ENCODE measurements around the gene UBE2D3.
A peak's percentile ranks its signal among the peaks of the same experiment; 100 is the strongest.

The UBE2D3 gene

DNA sequence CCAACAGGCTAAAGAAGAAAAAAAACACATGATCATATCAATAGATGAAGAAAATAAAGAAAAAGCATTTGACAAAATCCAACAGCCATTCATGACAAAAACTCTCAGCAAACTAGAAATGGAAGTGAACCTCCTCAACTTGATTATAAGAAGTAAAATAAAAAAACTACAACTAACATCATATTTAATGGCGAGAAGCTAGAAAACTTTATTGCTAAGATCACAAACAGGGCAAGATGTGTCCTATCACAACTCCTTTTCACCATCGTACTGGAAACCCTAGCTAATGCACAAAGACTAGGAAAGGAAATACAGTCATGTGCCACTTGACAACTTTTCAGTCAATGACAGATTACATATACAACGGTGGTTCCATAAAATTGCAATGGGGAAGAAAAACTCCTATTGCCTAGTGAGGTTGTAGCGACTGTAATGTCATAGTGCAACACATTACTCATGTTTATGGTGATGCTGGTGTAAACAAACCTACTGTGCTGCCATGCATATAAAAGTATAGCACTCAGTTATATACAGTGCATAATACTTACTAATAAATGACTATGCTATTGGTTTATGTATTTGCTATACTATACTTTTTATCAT is 54.5 kb downstream of the UBE2D3 start:
- Histone ChIP-seq H3K27ac (ENCODE audit: low read depth, low read length, severe bottlenecking) (no peak overlapping the region), H3K4me1 (ENCODE audit: control insufficient read depth, insufficient read depth, low read length, poor library complexity, severe bottlenecking) (no peaks in the 10 kb centered on the region), H3K36me3 (ENCODE audit: control insufficient read depth, insufficient read depth, low read length) (no peaks in the 10 kb centered on the region), H3K9me3 (ENCODE audit: control insufficient read depth, low read length) (no peaks in the 10 kb centered on the region), H3K4me3 (ENCODE audit: extremely low read depth, insufficient read depth, low read length, poor library complexity, severe bottlenecking) (no peak overlapping the region)
- 78% methylated on average over 2 of the region's 4 CpGs; no CpG with 5 or more reads in 1 of the 2 experiments for WGBS, 2 experiments (ENCODE audit: insufficient coverage in 2 of 2)

DNA sequence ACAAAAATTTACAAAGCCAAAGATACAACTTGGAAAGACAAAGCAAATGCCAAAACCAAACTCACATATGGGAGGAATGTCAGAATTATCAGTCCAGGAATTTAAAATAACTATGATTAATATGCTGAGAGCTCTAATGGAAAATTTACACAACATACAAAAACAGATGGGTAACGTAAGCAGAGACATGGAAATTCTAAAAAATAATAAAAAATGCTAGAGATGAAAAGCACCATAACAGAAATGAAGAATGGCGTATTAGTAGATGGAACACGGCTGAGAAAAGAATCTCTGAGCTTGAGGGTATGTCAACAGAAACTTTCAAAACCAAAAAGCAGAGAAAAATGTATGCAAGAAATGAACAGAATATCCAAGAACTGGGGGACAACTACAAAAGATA is 62.5 kb downstream of the UBE2D3 start:
- Histone ChIP-seq H3K27ac (ENCODE audit: low read depth, low read length, severe bottlenecking) (no peak overlapping the region), H3K4me1 (ENCODE audit: control insufficient read depth, insufficient read depth, low read length, poor library complexity, severe bottlenecking) (no peaks in the 10 kb centered on the region), H3K4me3 (ENCODE audit: extremely low read depth, insufficient read depth, low read length, poor library complexity, severe bottlenecking) (no peak overlapping the region), H3K36me3 (ENCODE audit: control insufficient read depth, insufficient read depth, low read length) (no peaks in the 10 kb centered on the region), H3K9me3 (ENCODE audit: control insufficient read depth, low read length) (no peaks in the 10 kb centered on the region)
- 80 to 90% methylated on average over 2 of the region's 3 CpGs for WGBS, 2 experiments (ENCODE audit: insufficient coverage in 2 of 2)

DNA sequence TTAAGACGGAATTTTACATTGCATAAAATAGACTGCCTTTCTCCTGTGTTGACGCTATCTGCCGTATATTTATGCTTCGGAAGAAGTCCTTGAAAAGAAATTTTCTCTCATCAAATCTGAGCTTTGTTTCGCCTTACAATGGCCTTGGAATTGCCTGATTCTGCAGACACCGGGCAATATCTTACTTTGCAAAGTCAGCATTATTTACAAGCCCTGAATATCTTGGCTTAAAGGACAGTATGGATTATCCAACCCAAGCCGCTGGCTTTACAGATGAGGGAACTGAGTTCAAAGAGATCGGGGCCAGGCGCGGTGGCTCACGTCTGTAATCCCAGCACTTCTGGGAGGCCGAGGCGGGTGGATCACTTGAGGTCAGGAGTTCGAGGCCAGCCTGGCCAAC is 65.4 kb downstream of the UBE2D3 start:
- Histone ChIP-seq H3K27ac (ENCODE audit: low read depth, low read length, severe bottlenecking) (no peak overlapping the region), H3K4me3 (ENCODE audit: extremely low read depth, insufficient read depth, low read length, poor library complexity, severe bottlenecking) (no peak overlapping the region)
- 91 to 96% methylated on average over 10 to 13 of the region's 14 CpGs for WGBS, 2 experiments (ENCODE audit: insufficient coverage in 2 of 2)

DNA sequence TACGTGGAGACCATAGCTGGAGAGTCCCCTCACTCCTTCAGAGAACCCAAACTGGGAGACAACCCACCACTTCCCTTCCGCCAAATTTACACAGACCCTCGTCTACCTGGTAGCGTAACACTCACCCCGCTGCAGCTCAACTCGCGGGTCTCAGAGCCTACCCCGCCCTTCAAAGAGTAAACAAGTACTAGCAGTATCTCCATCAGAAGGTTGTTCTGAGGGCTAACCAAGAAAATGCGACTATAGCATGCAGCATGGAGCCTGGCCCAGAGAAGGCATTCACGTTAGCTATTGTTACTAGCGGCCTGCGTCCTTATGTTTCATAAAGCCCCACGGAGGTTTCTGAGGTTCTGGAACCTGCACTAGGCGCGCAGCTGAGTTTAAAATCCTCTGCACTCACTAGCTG is 66.1 kb downstream of the UBE2D3 start:
- no peaks in the 10 kb centered on the region for H3K4me1 ChIP-seq (ENCODE audit: control insufficient read depth, insufficient read depth, low read length, poor library complexity, severe bottlenecking)
- H3K27ac ChIP-seq (ENCODE audit: low read depth, low read length, severe bottlenecking): peak overlapping the region; percentile 5
- 13 to 14% methylated on average over 6 to 15 of the region's 15 CpGs for WGBS, 2 experiments (ENCODE audit: insufficient coverage in 2 of 2)
- peak overlapping the region; percentile 68 for H3K4me3 ChIP-seq (ENCODE audit: extremely low read depth, insufficient read depth, low read length, poor library complexity, severe bottlenecking)
- H3K9me3 ChIP-seq (ENCODE audit: control insufficient read depth, low read length): no peaks in the 10 kb centered on the region
- H3K36me3 ChIP-seq (ENCODE audit: control insufficient read depth, insufficient read depth, low read length): no peaks in the 10 kb centered on the region

More for the DNA sequence above, 65.4 kb downstream of the UBE2D3 start:
- H3K9me3 ChIP-seq (ENCODE audit: control insufficient read depth, low read length): no peaks in the 10 kb centered on the region
- H3K36me3 ChIP-seq (ENCODE audit: control insufficient read depth, insufficient read depth, low read length): no peaks in the 10 kb centered on the region
- H3K4me1 ChIP-seq (ENCODE audit: control insufficient read depth, insufficient read depth, low read length, poor library complexity, severe bottlenecking): no peaks in the 10 kb centered on the region

DNA sequence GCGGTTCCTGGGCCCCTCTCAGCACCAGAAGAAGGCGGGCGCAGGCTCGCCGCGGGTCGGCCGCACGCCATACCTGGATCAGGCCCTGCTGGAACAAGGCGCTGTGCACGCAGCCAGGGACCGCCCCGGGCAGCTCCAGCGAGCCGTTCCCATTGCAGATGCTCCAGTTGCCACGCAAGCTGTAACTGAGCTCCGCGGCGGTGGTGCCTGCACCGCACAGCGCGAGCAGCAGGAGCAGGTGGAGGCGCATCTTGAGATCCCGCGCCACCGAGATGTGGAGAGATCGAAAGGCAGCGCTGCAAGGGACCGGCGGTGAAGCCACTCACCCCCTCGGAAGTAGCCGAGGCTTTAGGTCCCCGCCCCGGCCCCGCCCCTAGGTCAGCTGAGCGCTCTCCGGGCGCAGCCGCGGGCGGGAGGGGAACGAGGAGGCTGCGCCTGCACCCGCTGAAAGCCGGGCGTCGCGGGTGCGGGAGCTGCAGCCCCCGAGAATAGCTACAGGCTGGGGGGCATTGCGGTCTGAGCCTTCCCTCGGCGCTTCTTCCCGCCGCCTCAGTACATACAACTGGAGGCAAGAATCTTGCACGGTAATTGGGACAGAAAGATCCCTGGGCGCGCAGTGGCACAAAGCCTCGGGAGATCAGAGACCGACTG is 66.6 kb downstream of the UBE2D3 start, which contains the start of gene MANBA:
TSS of gene MANBA (minus strand) at position 324 of the 651 bp plus-strand sequence. CDS start at position 250, 74 bp downstream.
- 0% methylated on average over 44 to 49 of the region's 60 CpGs for WGBS, 2 experiments (ENCODE audit: insufficient coverage in 2 of 2)
- peak within 1 kb of the TSS; percentile 5 for H3K27ac ChIP-seq (ENCODE audit: low read depth, low read length, severe bottlenecking)
- no peaks in the 10 kb centered on the region for H3K4me1 ChIP-seq (ENCODE audit: control insufficient read depth, insufficient read depth, low read length, poor library complexity, severe bottlenecking)
- H3K4me3 ChIP-seq (ENCODE audit: extremely low read depth, insufficient read depth, low read length, poor library complexity, severe bottlenecking): peak within 1 kb of the TSS; percentile 68
- H3K36me3 ChIP-seq (ENCODE audit: control insufficient read depth, insufficient read depth, low read length): no peaks in the 10 kb centered on the region
- no peaks in the 10 kb centered on the region for H3K9me3 ChIP-seq (ENCODE audit: control insufficient read depth, low read length)

DNA sequence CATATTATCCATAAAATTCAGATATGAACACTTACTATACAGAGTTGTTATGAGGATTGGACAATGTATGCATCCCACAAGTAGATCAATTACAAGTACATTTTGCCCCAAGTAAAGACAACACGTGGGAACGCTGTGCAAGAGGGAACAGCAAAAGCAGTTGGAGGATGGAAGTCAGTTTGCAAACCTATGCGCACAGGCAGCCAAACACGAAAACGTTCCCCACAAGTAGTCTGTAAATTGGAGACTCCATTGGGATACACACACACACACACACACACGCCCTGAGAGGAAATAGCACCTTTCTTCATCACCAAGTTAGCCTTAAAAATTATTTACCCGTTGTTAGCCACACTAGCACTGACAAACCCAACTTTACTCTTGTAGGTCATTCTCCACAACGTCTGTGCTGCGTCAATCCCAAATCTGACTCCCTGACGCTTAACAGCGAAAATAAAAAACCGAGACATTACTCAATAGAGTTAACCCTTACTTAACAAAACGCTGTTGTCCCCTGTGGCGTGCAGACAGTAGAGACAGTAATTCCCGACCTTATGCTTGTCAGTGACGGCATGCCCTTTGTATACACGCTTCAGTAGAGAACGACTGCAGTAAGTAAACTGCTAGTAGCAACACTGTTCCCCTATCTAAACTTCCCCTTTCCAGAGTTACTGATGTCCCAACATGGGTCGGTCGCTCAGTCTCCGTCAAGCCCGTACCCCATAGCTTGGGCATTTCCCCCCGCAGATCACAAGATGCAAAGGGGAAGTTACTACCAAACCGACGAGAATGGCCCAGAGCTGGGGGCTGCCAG is 67.3 kb downstream of the UBE2D3 start:
- Histone ChIP-seq H3K4me3 (ENCODE audit: extremely low read depth, insufficient read depth, low read length, poor library complexity, severe bottlenecking) (peak overlapping the region; percentile 68), H3K9me3 (ENCODE audit: control insufficient read depth, low read length) (no peaks in the 10 kb centered on the region), H3K36me3 (ENCODE audit: control insufficient read depth, insufficient read depth, low read length) (no peaks in the 10 kb centered on the region), H3K4me1 (ENCODE audit: control insufficient read depth, insufficient read depth, low read length, poor library complexity, severe bottlenecking) (no peaks in the 10 kb centered on the region), H3K27ac (ENCODE audit: low read depth, low read length, severe bottlenecking) (no peak overlapping the region)
- 4 to 5% methylated on average over 20 to 22 of the region's 25 CpGs for WGBS, 2 experiments (ENCODE audit: insufficient coverage in 2 of 2)

DNA sequence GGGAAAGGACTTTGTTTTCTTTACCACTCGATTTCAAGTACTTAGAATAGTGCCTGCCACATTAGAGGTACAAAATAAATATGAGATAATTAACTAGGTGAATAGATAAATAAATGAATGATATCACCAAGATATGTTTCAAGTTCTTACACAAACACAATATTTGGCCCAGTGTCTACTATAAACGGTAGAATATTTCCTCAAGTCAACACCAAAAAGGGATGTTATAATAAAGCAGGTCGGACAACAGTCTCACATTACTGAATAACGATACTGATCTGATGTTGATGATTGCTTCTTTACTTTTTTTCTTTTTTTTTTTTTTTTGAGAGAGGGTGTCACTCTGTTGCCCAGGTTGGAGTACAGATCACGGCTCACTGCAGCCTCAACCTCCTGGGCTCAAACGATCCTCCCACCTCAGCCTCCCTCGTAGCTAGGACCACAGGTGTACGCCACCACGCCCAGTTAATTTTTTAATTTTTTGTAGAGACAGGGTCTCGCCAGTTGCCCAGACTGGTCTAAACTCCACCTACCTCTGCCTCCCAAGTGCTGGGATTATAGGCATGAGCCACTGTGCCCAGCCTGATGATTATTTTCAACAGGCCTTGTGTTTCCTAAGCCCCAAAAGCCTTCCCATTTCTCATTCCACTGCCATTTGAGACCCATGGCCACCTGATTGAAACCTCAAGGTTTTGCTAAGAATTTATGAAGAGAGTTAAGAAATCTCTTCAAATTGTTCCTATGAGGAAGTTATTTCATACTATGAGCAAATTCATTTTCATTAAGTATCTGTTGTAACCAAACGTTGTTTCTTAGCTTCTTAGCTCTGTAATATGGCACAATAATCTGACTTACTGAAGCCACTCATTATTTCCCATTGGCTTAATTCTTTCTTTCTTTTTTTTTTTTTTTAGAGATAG is 68.8 kb downstream of the UBE2D3 start:
- Histone ChIP-seq H3K4me1 (ENCODE audit: control insufficient read depth, insufficient read depth, low read length, poor library complexity, severe bottlenecking) (no peaks in the 10 kb centered on the region), H3K4me3 (ENCODE audit: extremely low read depth, insufficient read depth, low read length, poor library complexity, severe bottlenecking) (no peak overlapping the region), H3K9me3 (ENCODE audit: control insufficient read depth, low read length) (no peaks in the 10 kb centered on the region), H3K27ac (ENCODE audit: low read depth, low read length, severe bottlenecking) (no peak overlapping the region), H3K36me3 (ENCODE audit: control insufficient read depth, insufficient read depth, low read length) (no peaks in the 10 kb centered on the region)
- 89 to 98% methylated on average over 4 to 5 of the region's 11 CpGs for WGBS, 2 experiments (ENCODE audit: insufficient coverage in 2 of 2)

DNA sequence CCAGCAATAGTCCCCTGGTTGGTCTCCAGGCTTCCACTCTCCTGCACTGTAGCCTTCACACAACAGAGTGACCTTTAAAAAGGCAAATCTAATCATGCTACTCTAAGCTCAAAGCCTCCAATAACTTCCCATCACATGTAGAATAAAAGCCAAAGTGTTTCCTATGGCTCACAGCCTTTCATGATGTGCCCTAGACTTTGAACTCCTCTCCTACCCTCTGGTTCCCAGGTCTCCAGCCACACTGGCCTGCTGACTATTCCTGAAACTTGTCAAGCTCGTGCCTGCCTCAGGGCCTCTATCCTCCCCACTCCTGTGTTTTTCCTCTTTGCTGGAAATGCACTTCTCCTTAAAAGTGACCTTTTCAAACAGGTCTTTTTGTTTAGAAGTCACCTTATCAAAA is 69.7 kb downstream of the UBE2D3 start:
- H3K9me3 ChIP-seq (ENCODE audit: control insufficient read depth, low read length): no peaks in the 10 kb centered on the region
- no peaks in the 10 kb centered on the region for H3K4me1 ChIP-seq (ENCODE audit: control insufficient read depth, insufficient read depth, low read length, poor library complexity, severe bottlenecking)
- H3K4me3 ChIP-seq (ENCODE audit: extremely low read depth, insufficient read depth, low read length, poor library complexity, severe bottlenecking): no peak overlapping the region
- no peak overlapping the region for H3K27ac ChIP-seq (ENCODE audit: low read depth, low read length, severe bottlenecking)
- WGBS, 2 experiments (ENCODE audit: insufficient coverage in 2 of 2): 89 to 100% methylated on average over 1 of the region's 1 CpG
- H3K36me3 ChIP-seq (ENCODE audit: control insufficient read depth, insufficient read depth, low read length): no peaks in the 10 kb centered on the region

DNA sequence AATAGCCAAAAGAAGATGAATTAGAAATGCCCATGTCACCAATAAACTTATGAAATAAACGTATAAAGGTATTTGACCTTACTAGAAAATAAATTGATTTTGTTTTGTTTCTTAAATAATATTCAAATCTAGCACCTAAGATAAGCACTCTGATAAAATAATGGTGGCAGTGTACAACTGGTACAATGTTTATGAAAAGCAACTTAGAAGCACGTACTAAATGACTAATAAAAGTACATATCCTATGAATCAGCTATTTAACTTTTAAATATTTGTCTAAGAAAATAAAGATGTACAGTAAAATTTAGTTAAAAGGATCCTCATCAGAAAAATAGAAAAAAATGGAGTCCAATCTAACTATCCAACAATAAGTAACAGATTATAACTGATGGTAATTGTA is 73.3 kb downstream of the UBE2D3 start:
- Histone ChIP-seq H3K27ac (ENCODE audit: low read depth, low read length, severe bottlenecking) (no peak overlapping the region), H3K9me3 (ENCODE audit: control insufficient read depth, low read length) (no peaks in the 10 kb centered on the region), H3K4me1 (ENCODE audit: control insufficient read depth, insufficient read depth, low read length, poor library complexity, severe bottlenecking) (no peaks in the 10 kb centered on the region), H3K36me3 (ENCODE audit: control insufficient read depth, insufficient read depth, low read length) (no peaks in the 10 kb centered on the region), H3K4me3 (ENCODE audit: extremely low read depth, insufficient read depth, low read length, poor library complexity, severe bottlenecking) (no peak overlapping the region)
- no CpG with 5 or more reads among the region's 2 CpGs for WGBS, 2 experiments (ENCODE audit: insufficient coverage in 2 of 2)

DNA sequence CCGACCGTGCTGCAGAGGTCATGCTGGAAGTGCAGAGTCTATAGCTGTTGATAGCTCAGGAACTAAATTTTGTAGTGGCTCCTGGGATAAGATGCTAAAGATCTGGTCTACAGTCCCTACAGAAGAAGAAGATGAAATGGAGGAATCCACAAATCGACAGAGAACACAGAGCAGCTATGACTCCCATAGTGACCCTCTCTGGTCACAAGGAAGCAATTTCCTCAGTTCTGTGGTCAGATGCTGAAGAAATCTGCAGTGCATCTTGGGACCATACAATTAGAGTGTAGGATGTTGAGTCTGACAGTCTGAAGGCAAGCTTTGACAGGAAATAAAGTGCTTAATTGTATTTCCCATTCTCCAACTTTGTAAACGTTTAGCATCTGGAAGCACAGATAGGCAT is 75.4 kb downstream of the UBE2D3 start:
- Histone ChIP-seq H3K4me3 (ENCODE audit: extremely low read depth, insufficient read depth, low read length, poor library complexity, severe bottlenecking) (no peak overlapping the region), H3K36me3 (ENCODE audit: control insufficient read depth, insufficient read depth, low read length) (no peaks in the 10 kb centered on the region), H3K9me3 (ENCODE audit: control insufficient read depth, low read length) (no peaks in the 10 kb centered on the region), H3K4me1 (ENCODE audit: control insufficient read depth, insufficient read depth, low read length, poor library complexity, severe bottlenecking) (no peaks in the 10 kb centered on the region), H3K27ac (ENCODE audit: low read depth, low read length, severe bottlenecking) (no peak overlapping the region)
- 90 to 91% methylated on average over 4 of the region's 4 CpGs for WGBS, 2 experiments (ENCODE audit: insufficient coverage in 2 of 2)
